ENCODE results near the gene UBALD1.
A peak's percentile ranks its signal among the peaks of the same experiment; 100 is the strongest.

UBALD1 gene

GRCh38 chr16:4614571-4615383, at the start of gene UBALD1:
Gene UBALD1 (minus strand): TSS chr16:4614888. CDS start chr16:4614797, 91 bp downstream.
- peak; percentile 94 for DNase-seq (ENCODE audit: low spot score)

GRCh38 chr16:4663777-4664465, 49.2 kb upstream of the UBALD1 start:
- DNase-seq (ENCODE audit: low spot score) = no peak

- no peak for DNase-seq (ENCODE audit: low spot score)
These were observed 48.7 kb upstream of the UBALD1 start for GRCh38 chr16:4663465-4663776.

GRCh38 chr16:4661661-4662060, 47.0 kb upstream of the UBALD1 start:
- no peak for DNase-seq (ENCODE audit: low spot score)

- DNase-seq (ENCODE audit: low spot score) = peak; percentile 59
These were observed 45.8 kb upstream of the UBALD1 start for GRCh38 chr16:4660454-4661007.

GRCh38 chr16:4659363-4660353, 45.0 kb upstream of the UBALD1 start:
- no peak for DNase-seq (ENCODE audit: low spot score)

- DNase-seq (ENCODE audit: low spot score) = no peak
These were observed 42.3 kb upstream of the UBALD1 start for GRCh38 chr16:4656695-4657686.

- DNase-seq (ENCODE audit: low spot score) = no peak
These were observed 41.5 kb upstream of the UBALD1 start for GRCh38 chr16:4656221-4656620.

GRCh38 chr16:4655801-4656200, 41.1 kb upstream of the UBALD1 start:
- DNase-seq (ENCODE audit: low spot score) = no peak

- DNase-seq (ENCODE audit: low spot score) = no peak
These were observed 40.4 kb upstream of the UBALD1 start for GRCh38 chr16:4654964-4655590.

GRCh38 chr16:4654011-4654963, 39.6 kb upstream of the UBALD1 start:
- DNase-seq (ENCODE audit: low spot score) = no peak

- no peak for DNase-seq (ENCODE audit: low spot score)
These were observed 37.9 kb upstream of the UBALD1 start for GRCh38 chr16:4652561-4652960.

- no peak for DNase-seq (ENCODE audit: low spot score)
These were observed 37.1 kb upstream of the UBALD1 start for GRCh38 chr16:4651827-4652226.

- peak; percentile 75 for DNase-seq (ENCODE audit: low spot score)
These were observed 35.9 kb upstream of the UBALD1 start for GRCh38 chr16:4650443-4651074.

GRCh38 chr16:4649744-4650442, 35.2 kb upstream of the UBALD1 start:
- DNase-seq (ENCODE audit: low spot score) = no peak

GRCh38 chr16:4648917-4649316, 34.2 kb upstream of the UBALD1 start:
- no peak for DNase-seq (ENCODE audit: low spot score)

GRCh38 chr16:4647644-4647980, 32.9 kb upstream of the UBALD1 start:
- DNase-seq (ENCODE audit: low spot score) = no peak

All from hepatic stellate cell (primary cell).